Islet of Langerhans (tissue), 1 donor: ENCODE results near the gene MDFI.

ENCODE experiments used
- FAIRE-seq: peaks from one replicate; lab custom pipeline; 2011; peaks lifted over from hg19 to GRCh38; lab: Jason Lieb, UNC

Gene MDFI

GRCh38 chr6:41634657-41635056, 3.6 kb upstream of the MDFI start:
- no peak for FAIRE-seq

- FAIRE-seq: no peak
Measured at GRCh38 chr6:41635365-41635764, 2.9 kb upstream of the MDFI start.

GRCh38 chr6:41636833-41637193, 1.5 kb upstream of the MDFI start:
- FAIRE-seq: no peak

GRCh38 chr6:41637194-41638001, 870 bp upstream of the MDFI start:
- no peak for FAIRE-seq

GRCh38 chr6:41638935-41639808, 904 bp downstream of the MDFI start:
- no peak for FAIRE-seq

- FAIRE-seq: no peak
Measured at GRCh38 chr6:41639809-41640371, 1.6 kb downstream of the MDFI start.

- no peak for FAIRE-seq
Measured at GRCh38 chr6:41640426-41640825, 2.2 kb downstream of the MDFI start.

GRCh38 chr6:41641352-41641925, 3.2 kb downstream of the MDFI start:
- FAIRE-seq: no peak

- FAIRE-seq: no peak
Measured at GRCh38 chr6:41642090-41642959, 4.1 kb downstream of the MDFI start.

- FAIRE-seq: no peak
Measured at GRCh38 chr6:41642960-41643898, 5.0 kb downstream of the MDFI start.

GRCh38 chr6:41643899-41644269, 5.6 kb downstream of the MDFI start:
- FAIRE-seq: no peak

GRCh38 chr6:41644297-41644879, 6.1 kb downstream of the MDFI start:
- no peak for FAIRE-seq

GRCh38 chr6:41645007-41645618, 6.8 kb downstream of the MDFI start:
- no peak for FAIRE-seq

- FAIRE-seq: no peak
Measured at GRCh38 chr6:41646026-41646795, 7.9 kb downstream of the MDFI start.

- no peak for FAIRE-seq
Measured at GRCh38 chr6:41647061-41647511, 8.8 kb downstream of the MDFI start.

GRCh38 chr6:41648070-41648585, 9.9 kb downstream of the MDFI start:
- no peak for FAIRE-seq

GRCh38 chr6:41648921-41649320, 10.7 kb downstream of the MDFI start:
- FAIRE-seq: no peak

- no peak for FAIRE-seq
Measured at GRCh38 chr6:41649596-41649995, 11.3 kb downstream of the MDFI start.

- FAIRE-seq: no peak
Measured at GRCh38 chr6:41650120-41650519, 11.9 kb downstream of the MDFI start.
